Esophagus squamous epithelium (tissue), 4 donors: ENCODE measurements around the gene GPR31.

Experiments used
- POLR2A ChIP-seq, 4 donors: fragments of 450-650 bp; IDR thresholded peaks; one replicate each; pipeline ENCODE4 v1.6.1; 2017; ENCODE audit warnings: antibody characterized with exemption in 4 of 4, mild to moderate bottlenecking in 4 of 4, moderate library complexity in 3 of 4
- TF ChIP-seq, protein P1 (sequence below), 6 experiments: fragments of 450-650 bp in 4 of 6; fragments of 200-600 bp in 2 of 6; sonication (generic) in 2 of 6; IDR thresholded peaks; one replicate each; pipeline ENCODE4 v1.5.1; 2016 to 2019; ENCODE audit warnings: antibody characterized with exemption in 6 of 6, mild to moderate bottlenecking in 4 of 6, moderate library complexity in 4 of 6

DNA sequence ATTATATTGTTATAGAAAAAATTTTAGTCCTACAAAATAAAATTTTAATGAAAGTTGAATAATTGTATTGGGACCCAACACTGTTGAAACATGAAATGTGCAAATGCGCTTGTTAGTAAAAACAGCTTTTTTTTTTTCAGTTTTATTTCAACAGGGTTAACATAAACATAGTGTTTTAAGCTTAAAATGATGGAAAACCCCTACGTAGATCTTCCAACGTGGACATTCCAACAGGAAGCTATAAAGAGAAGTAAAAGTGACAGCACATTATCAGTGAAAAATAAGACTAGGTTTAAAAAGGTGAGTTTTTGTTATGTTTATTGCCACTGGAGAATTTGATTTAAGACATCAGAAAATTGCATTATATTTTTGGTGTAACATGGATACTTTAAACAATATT is 6.5 kb upstream of the GPR31 start:
- no peak for TF ChIP-seq POLR2A (IDR thresholded peaks at IDR 0.05)
- TF ChIP-seq, protein P1, sequence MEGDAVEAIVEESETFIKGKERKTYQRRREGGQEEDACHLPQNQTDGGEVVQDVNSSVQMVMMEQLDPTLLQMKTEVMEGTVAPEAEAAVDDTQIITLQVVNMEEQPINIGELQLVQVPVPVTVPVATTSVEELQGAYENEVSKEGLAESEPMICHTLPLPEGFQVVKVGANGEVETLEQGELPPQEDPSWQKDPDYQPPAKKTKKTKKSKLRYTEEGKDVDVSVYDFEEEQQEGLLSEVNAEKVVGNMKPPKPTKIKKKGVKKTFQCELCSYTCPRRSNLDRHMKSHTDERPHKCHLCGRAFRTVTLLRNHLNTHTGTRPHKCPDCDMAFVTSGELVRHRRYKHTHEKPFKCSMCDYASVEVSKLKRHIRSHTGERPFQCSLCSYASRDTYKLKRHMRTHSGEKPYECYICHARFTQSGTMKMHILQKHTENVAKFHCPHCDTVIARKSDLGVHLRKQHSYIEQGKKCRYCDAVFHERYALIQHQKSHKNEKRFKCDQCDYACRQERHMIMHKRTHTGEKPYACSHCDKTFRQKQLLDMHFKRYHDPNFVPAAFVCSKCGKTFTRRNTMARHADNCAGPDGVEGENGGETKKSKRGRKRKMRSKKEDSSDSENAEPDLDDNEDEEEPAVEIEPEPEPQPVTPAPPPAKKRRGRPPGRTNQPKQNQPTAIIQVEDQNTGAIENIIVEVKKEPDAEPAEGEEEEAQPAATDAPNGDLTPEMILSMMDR (IDR thresholded peaks at IDR 0.05): no peak
